ENCODE measurements around the gene PRELP.

Gene PRELP

GRCh38 chr1:203491664-203492063 lies 16.1 kb downstream of the PRELP start:
- TF ChIP-seq, protein P1, sequence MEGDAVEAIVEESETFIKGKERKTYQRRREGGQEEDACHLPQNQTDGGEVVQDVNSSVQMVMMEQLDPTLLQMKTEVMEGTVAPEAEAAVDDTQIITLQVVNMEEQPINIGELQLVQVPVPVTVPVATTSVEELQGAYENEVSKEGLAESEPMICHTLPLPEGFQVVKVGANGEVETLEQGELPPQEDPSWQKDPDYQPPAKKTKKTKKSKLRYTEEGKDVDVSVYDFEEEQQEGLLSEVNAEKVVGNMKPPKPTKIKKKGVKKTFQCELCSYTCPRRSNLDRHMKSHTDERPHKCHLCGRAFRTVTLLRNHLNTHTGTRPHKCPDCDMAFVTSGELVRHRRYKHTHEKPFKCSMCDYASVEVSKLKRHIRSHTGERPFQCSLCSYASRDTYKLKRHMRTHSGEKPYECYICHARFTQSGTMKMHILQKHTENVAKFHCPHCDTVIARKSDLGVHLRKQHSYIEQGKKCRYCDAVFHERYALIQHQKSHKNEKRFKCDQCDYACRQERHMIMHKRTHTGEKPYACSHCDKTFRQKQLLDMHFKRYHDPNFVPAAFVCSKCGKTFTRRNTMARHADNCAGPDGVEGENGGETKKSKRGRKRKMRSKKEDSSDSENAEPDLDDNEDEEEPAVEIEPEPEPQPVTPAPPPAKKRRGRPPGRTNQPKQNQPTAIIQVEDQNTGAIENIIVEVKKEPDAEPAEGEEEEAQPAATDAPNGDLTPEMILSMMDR (IDR thresholded peaks at IDR 0.05; ENCODE audit: low read depth, low read length), result no peak

GRCh38 chr1:203492082-203492747 lies 16.6 kb downstream of the PRELP start:
- no peak for DNase-seq (ENCODE audit: low read depth in 2 of 2)
- TF ChIP-seq, protein P1 (IDR thresholded peaks at IDR 0.05; ENCODE audit: low read depth, low read length), result no peak
- H3K4me3 ChIP-seq (replicated peaks in 1 of 2; ENCODE audit: low read depth in 2 of 2, low read length in 2 of 2), result no peak overlapping the region

More at GRCh38 chr1:203491664-203492063, 16.1 kb downstream of the PRELP start:
- no peak for DNase-seq (ENCODE audit: low read depth in 2 of 2)
- no peak overlapping the region for H3K4me3 ChIP-seq (replicated peaks in 1 of 2; ENCODE audit: low read depth in 2 of 2, low read length in 2 of 2)

DNA sequence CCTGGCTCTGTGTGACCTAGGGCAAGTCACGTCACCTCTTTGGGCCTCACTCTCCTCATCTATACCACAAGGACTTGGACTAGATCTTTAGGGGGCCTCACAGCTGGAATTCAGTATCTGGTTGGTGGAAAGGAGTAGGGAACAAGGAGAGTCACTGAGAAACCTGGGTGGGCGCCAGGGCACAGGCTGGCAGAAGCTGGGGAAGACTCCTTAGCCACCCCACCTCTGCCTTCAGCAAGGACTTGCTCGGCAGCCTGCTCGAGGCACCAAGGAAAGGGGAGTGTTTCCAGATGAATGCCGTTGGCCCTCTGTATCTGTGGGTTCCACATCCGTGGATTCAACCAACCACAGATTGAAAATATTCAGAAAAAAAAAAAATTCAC lies 17.1 kb downstream of the PRELP start:
- no peak for DNase-seq (ENCODE audit: low read depth in 2 of 2)
- TF ChIP-seq, protein P1 (IDR thresholded peaks at IDR 0.05; ENCODE audit: low read depth, low read length), result no peak
- no peak overlapping the region for H3K4me3 ChIP-seq (replicated peaks in 1 of 2; ENCODE audit: low read depth in 2 of 2, low read length in 2 of 2)

- H3K4me3 ChIP-seq (replicated peaks in 1 of 2; ENCODE audit: low read depth in 2 of 2, low read length in 2 of 2), result no peak within 1 kb of the TSS
- TF ChIP-seq, protein P1 (IDR thresholded peaks at IDR 0.05; ENCODE audit: low read depth, low read length), result no peak
- DNase-seq (ENCODE audit: low read depth in 2 of 2), result no peak
Observed at GRCh38 chr1:203493901-203494300, 18.3 kb downstream of the PRELP start, which contains the start of gene OPTC. Gene OPTC (plus strand): TSS chr1:203494153. CDS start chr1:203496006, 1,853 bp downstream.

- TF ChIP-seq, protein P1 (IDR thresholded peaks at IDR 0.05; ENCODE audit: low read depth, low read length), result no peak
- H3K4me3 ChIP-seq (replicated peaks in 1 of 2; ENCODE audit: low read depth in 2 of 2, low read length in 2 of 2), result no peak overlapping the region
- DNase-seq (ENCODE audit: low read depth in 2 of 2), result no peak
Observed at GRCh38 chr1:203495845-203496244, 20.2 kb downstream of the PRELP start.

DNA sequence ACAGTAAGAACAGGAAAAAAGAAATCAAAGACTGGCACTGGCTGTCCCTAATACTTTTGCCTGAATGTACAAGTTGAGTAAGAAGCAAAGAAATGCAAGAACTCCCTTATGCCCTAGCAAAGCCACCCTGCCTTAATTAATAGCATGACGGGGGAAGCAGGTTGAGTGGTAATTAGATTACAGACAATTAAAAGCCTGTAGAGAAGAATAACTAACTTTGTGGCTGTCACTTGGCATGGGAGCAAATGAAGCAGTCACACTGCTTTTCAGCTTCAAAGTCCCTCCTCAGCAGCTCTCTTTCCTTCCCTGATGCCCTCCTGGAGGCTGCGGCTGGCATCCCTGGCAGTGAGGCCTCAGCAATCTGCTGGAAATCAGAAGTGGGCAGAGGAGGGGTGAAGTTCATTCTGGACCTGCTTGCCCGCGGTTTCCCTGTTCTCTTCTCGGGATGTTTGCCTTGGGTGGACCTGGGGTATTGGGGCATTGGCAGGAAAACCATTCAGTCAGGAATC lies 21.7 kb downstream of the PRELP start:
- DNase-seq (ENCODE audit: low read depth in 2 of 2), result no peak
- no peak overlapping the region for H3K4me3 ChIP-seq (replicated peaks in 1 of 2; ENCODE audit: low read depth in 2 of 2, low read length in 2 of 2)
- TF ChIP-seq, protein P1 (IDR thresholded peaks at IDR 0.05; ENCODE audit: low read depth, low read length), result no peak

All from cardiac fibroblast (primary cell).